Head of caudate nucleus (tissue), 42 donors: ENCODE data around the gene GUK1.
A peak's percentile ranks its signal among the peaks of the same experiment; 100 is the strongest.

Experiments
- DNase-seq, 42 donors: peaks; one replicate each; pipeline versions ENCODE4 v3.0.0 to v3.0.0-alpha.2; 2020 to 2021; ENCODE audit warnings: mixed read lengths in 7 of 42
- intact Hi-C: fragments of 100-400 bp; cut with DNase I; formaldehyde crosslinking; loops from one replicate; pipeline ENCODE4 v1.15.0; 2022

Gene GUK1

GRCh38 chr1:228120351-228120750, 19.7 kb upstream of the GUK1 start:
- intact Hi-C loops, result no loop called here
- no peak for DNase-seq

- no peak for DNase-seq
- intact Hi-C loops, result no loop called here
Observed at GRCh38 chr1:228120857-228121489, 19.1 kb upstream of the GUK1 start.

DNA sequence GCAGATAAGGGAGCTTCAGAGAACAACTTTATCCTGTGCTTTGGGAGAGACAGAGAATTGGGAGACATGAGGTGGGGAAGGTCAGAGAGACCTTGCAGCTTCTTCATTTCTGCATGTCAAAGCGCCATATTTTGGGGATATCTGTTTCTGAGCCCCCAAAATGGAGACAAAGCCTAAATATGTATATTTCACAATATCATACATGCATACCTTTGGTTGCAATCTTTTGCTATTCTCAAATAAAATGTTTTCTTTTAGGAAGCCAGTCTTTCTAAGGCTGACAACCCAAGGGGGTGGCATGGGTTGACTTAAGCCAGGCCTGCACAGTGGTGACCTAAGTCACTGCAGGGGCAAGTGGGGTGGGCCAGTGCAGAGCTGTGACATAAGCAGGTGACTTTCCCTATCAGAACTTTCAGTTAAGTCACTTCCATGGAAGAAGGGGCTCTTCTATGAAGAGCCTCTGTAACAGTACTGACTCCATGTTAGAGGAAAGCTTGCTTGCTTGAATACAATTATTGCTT, 17.1 kb upstream of the GUK1 start:
- intact Hi-C loops, result no loop called here
- no peak for DNase-seq

GRCh38 chr1:228123505-228123904, 16.6 kb upstream of the GUK1 start:
- intact Hi-C loops, result no loop called here
- no peak for DNase-seq

DNA sequence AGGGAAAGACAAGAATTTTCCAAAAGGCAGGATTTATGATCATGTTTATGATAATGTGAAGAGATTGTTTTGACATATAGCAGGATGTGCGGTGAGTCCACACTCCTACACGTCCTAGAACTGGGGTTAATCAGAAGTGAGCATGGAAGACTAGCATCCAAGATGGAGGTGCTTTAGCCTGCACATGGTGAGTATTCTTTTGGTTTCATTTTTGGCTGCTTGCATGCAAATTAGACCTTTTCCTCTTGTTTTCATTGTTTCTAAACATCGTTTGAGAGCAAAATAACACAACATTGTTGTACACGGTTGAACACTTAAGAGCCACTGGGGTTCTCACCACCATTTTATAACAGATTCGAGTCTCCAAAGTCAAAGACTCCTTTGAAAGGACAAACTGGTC, 14.9 kb upstream of the GUK1 start:
- intact Hi-C loops, result no loop called here
- no peak for DNase-seq

DNA sequence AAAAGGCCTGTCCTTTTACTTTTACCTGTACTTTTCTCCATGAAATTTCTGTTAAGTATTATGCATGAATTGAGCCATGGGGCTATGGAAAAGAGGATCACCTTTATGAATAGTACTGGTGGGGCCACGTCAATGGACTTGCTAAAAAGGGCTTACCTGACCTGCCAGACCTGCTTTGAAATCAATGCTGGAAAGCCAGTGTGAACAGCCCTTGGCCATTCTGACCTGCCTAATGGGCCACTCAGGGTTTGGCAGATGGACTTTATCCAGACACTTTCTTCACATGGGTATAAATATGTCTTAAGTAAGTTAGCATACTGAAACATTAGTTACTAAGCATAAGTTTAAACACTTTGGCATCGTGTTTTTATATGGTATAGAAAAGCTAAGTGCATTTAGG, 8.3 kb upstream of the GUK1 start:
- intact Hi-C loops, result no loop called here
- DNase-seq, result no peak

- intact Hi-C loops, result no loop called here
Observed at GRCh38 chr1:228134591-228134990, 5.5 kb upstream of the GUK1 start.

GRCh38 chr1:228136901-228137300, 3.2 kb upstream of the GUK1 start:
- DNase-seq, result peak in 1 of 42 donors; percentile 8
- intact Hi-C loops, result no loop called here

More at GRCh38 chr1:228134591-228134990, 5.5 kb upstream of the GUK1 start:
- no peak for DNase-seq

- no peak for DNase-seq
- intact Hi-C loops, result no loop called here
Observed at GRCh38 chr1:228139406-228139930, 611 bp upstream of the GUK1 start.

DNA sequence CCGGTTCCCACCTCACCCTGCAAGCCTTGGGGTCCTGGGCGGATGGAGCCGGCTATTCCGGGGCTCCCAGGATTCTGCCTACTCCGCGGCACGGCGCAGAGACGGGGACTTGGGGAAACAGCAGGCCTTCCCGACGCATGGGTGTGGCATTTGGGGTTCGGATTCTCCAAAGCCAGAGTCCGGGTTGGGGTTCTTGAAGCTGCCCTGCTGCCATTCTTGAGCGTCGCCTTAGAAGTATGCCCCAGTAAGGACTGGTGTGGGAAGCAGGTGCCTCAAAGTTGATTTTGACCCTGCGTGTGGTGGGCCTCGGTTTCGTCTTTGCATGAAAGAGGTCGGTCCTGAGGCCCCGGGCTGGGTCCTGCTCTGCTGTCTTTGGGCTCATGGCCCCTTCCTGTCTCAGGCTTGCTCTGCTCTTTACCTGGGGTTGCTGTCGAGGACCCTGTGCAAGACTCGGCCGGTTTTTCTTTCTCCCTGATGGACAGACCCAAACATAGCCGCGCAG, 696 bp downstream of the GUK1 start:
- intact Hi-C loops, result loop anchor here (2.0 kb wide), 1 partner anchor 24 kb away; the partner anchor contains the start of gene IBA57
- no peak for DNase-seq

DNA sequence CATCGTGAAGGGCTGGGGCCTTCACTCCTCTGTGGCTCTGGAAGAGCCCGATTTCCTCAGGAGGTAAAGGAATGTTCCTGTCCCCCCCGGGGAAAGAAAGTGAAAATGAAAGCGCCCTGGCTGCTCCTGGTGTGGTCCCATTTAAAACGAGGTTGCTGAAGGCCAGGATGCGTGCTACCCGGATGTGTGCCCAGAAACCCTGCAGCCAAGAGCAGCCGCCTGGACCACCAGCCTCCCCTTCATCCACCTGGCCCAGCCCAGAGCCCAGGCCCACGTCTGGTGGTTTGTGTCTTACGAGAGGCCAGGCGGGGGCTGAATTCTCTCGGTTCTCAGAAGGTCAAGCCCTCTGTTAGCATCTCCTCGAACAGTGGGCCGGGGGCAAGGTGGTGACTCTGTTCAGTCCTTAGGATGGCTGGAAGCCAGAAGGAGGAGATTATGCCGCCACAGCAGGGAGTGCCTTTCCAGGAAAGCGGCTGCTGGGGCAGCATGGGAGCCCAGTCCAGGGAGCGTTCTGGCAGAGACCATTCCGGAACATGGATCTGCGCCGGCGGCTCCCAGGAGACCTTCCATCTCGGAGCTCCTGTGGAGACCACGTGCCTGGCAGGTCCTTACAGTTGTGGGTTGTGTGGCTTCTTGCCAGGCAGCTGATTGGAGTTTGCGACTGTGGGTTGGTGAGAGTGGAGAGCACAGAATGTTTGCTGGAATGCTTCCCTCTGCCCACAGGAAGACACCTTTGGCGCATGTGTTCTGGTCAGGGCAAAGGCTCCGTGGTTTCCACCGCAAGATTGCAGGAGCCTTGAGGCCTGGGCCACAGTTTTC, 1.4 kb downstream of the GUK1 start:
- DNase-seq, result peak in 9 of 42 donors; percentile 9 to 46 (median 21)
- intact Hi-C loops, result loop anchor here (2.0 kb wide), 1 partner anchor 23 kb away; the partner anchor contains the start of gene IBA57

DNA sequence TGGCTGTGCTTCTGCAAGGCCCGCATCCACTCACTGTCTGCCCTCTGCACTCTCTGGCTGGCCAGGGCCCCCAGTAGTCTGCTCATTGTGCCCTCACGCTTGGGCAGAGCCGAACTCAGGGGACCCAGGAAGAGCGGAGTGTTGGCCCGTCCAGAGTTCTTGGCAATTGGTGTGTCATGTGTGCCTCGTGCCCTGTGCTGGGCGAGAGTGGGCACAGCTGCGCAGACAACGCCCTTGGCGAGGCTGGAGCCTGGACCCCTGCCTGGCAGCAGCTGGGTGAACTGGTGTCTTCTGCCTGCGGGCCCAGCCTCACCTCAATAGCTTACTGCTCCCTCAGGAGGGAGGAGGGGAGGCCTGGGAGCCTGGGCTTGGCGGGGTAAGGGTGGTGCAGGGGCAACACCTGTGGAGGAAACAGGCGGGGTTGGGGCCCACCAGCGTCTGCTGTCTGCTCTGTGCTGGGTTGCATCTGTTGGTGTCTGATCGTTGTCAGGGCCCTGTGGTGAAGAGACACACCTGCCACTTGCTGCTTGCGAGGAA, 2.1 kb downstream of the GUK1 start:
- intact Hi-C loops, result no loop called here
- DNase-seq, result peak in 10 of 42 donors; percentile 8 to 53 (median 26)

- intact Hi-C loops, result no loop called here
- peak in 15 of 42 donors; percentile 7 to 66 (median 48) for DNase-seq
Observed at GRCh38 chr1:228142701-228143136, 2.6 kb downstream of the GUK1 start.

- peak in 3 of 42 donors; percentile 2 to 40 (median 5) for DNase-seq
- intact Hi-C loops, result no loop called here
Observed at GRCh38 chr1:228143480-228144192, 3.6 kb downstream of the GUK1 start.

- intact Hi-C loops, result no loop called here
- DNase-seq, result peak in 1 of 42 donors; percentile 9
Observed at GRCh38 chr1:228144193-228144992, 4.3 kb downstream of the GUK1 start.

GRCh38 chr1:228144993-228145343, 4.9 kb downstream of the GUK1 start:
- intact Hi-C loops, result no loop called here
- DNase-seq, result peak in 1 of 42 donors; percentile 7

GRCh38 chr1:228145463-228146416, 5.7 kb downstream of the GUK1 start:
- intact Hi-C loops, result no loop called here

More at GRCh38 chr1:228145463-228146416, 5.7 kb downstream of the GUK1 start:
- peak in 1 of 42 donors; percentile 4 for DNase-seq
